Stimulated activated CD4-positive, alpha-beta T cell treated with anti-CD3 and anti-CD28 coated beads, Interleukin-1b, Interleukin-23, amount 100 ng/mL, for 4 hours (primary cell): Measurements from ENCODE around the gene ST13.
"Not testable (repeated sequence)": the region's sequence is repeated elsewhere in the genome, so short reads cannot be mapped to it uniquely, and the experiment has no call there.

Experiments
- DNase-seq, 2 donors: peaks; one replicate each; pipeline ENCODE4 v3.0.0-alpha.2; 2020; ENCODE audit warnings: low read depth in 2 of 2

Gene ST13

DNA sequence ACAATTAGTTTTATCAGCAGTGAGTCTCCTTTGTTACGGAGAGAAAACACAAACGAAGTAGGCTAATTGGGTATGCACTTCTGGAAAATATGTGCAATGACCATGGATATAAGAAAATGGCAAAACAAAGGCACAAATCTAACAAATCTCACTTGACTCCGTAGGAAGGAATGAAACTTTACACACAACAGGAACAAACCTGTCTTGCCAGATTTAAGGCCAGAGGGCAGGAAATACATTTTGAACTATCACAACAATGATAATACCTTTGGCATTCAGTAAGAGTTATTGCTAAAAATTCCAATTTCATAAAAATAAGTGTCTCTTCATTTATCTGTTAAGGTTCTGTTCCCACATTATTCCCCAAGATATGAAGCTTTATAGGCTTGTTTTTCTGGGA lies 73.9 kb downstream of the ST13 start:
- DNase-seq = no peak

DNA sequence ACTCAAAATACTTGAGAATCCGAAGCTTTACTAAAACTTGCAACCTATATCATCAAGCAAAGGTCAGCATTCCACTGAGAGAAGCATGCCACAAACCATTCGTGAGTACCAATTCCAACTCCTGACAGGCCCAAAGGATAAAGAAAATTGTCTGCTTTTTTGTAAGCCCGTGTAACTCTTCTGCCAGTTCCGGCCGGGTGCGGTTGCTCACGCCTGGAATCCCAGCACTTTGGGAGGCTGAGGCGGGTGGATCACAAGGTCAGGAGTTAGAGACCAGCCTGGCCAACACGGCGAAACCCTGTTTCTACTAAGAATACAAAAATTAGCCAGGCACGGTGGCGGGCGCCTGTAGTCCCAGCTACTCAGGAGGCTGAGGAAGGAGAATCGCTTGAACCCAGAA lies 74.7 kb downstream of the ST13 start:
- DNase-seq = not testable (repeated sequence)
